KOPT-K1 (cell line): ENCODE measurements around the gene KIAA1328.

Experiments
- H3K27ac ChIP-seq: fragments of 200-600 bp; sonication (generic); 2 replicates; pipeline ENCODE4 v1.5.1; 2016; ENCODE audit warnings: antibody characterized with exemption, mild to moderate bottlenecking, low read depth, low read length; ENCODE audit not compliant: poor library complexity, severe bottlenecking
- H3K36me3 ChIP-seq: fragments of 200-600 bp; sonication (generic); 2 replicates; pipeline ENCODE4 v1.5.1; 2017; ENCODE audit warnings: antibody characterized with exemption, mild to moderate bottlenecking, low read length, moderate library complexity; ENCODE audit not compliant: insufficient read depth
- H3K9me3 ChIP-seq: fragments of 200-600 bp; sonication (generic); 2 replicates; pipeline ENCODE4 v1.5.1; 2017; ENCODE audit warnings: antibody characterized with exemption, low read length, mild to moderate bottlenecking; ENCODE audit not compliant: insufficient read depth, poor library complexity, severe bottlenecking

The KIAA1328 gene

GRCh38 chr18:37184209-37184868 lies 355.4 kb downstream of the KIAA1328 start:
- no peak overlapping the region for H3K27ac ChIP-seq
- H3K9me3 ChIP-seq = no peaks in the 10 kb centered on the region
- H3K36me3 ChIP-seq = no peaks in the 10 kb centered on the region

GRCh38 chr18:37188016-37188791 lies 359.3 kb downstream of the KIAA1328 start:
- Histone ChIP-seq H3K9me3 (no peaks in the 10 kb centered on the region), H3K27ac (no peak overlapping the region), H3K36me3 (no peaks in the 10 kb centered on the region)

GRCh38 chr18:37199741-37200140 lies 370.8 kb downstream of the KIAA1328 start:
- Histone ChIP-seq H3K9me3 (peaks cover 11% of the 10 kb centered on the region), H3K27ac (no peak overlapping the region), H3K36me3 (no peaks in the 10 kb centered on the region)

- Histone ChIP-seq H3K9me3 (peaks cover 11% of the 10 kb centered on the region), H3K36me3 (no peaks in the 10 kb centered on the region), H3K27ac (no peak overlapping the region)
These were observed 378.4 kb downstream of the KIAA1328 start for GRCh38 chr18:37207343-37207742.

GRCh38 chr18:37210781-37211180 lies 381.9 kb downstream of the KIAA1328 start:
- no peak overlapping the region for H3K27ac ChIP-seq
- H3K36me3 ChIP-seq = no peaks in the 10 kb centered on the region
- no peaks in the 10 kb centered on the region for H3K9me3 ChIP-seq

- Histone ChIP-seq H3K27ac (no peak overlapping the region), H3K9me3 (no peaks in the 10 kb centered on the region), H3K36me3 (no peaks in the 10 kb centered on the region)
These were observed 389.2 kb downstream of the KIAA1328 start for GRCh38 chr18:37218022-37218590.

- H3K36me3 ChIP-seq = no peaks in the 10 kb centered on the region
- H3K9me3 ChIP-seq = no peaks in the 10 kb centered on the region
- H3K27ac ChIP-seq = no peak overlapping the region
These were observed 390.3 kb downstream of the KIAA1328 start for GRCh38 chr18:37219257-37219656.

- no peaks in the 10 kb centered on the region for H3K9me3 ChIP-seq
- H3K27ac ChIP-seq = no peak overlapping the region
- no peaks in the 10 kb centered on the region for H3K36me3 ChIP-seq
These were observed 393.5 kb downstream of the KIAA1328 start for GRCh38 chr18:37222354-37222998.

- Histone ChIP-seq H3K27ac (no peak overlapping the region), H3K9me3 (no peaks in the 10 kb centered on the region), H3K36me3 (no peaks in the 10 kb centered on the region)
These were observed 394.1 kb downstream of the KIAA1328 start for GRCh38 chr18:37222999-37223378.

GRCh38 chr18:37225279-37225678 lies 396.4 kb downstream of the KIAA1328 start:
- Histone ChIP-seq H3K9me3 (no peaks in the 10 kb centered on the region), H3K27ac (no peak overlapping the region), H3K36me3 (no peaks in the 10 kb centered on the region)

- no peaks in the 10 kb centered on the region for H3K9me3 ChIP-seq
- no peaks in the 10 kb centered on the region for H3K36me3 ChIP-seq
- H3K27ac ChIP-seq = no peak overlapping the region
These were observed 401.8 kb downstream of the KIAA1328 start for GRCh38 chr18:37230768-37231167.

- no peaks in the 10 kb centered on the region for H3K9me3 ChIP-seq
- no peaks in the 10 kb centered on the region for H3K36me3 ChIP-seq
- no peak overlapping the region for H3K27ac ChIP-seq
These were observed 402.3 kb downstream of the KIAA1328 start for GRCh38 chr18:37231251-37231650.

- no peaks in the 10 kb centered on the region for H3K9me3 ChIP-seq
- H3K27ac ChIP-seq = no peak overlapping the region
- H3K36me3 ChIP-seq = no peaks in the 10 kb centered on the region
These were observed 406.7 kb downstream of the KIAA1328 start for GRCh38 chr18:37235583-37235982.

GRCh38 chr18:37238282-37239108 lies 409.6 kb downstream of the KIAA1328 start:
- H3K36me3 ChIP-seq = no peaks in the 10 kb centered on the region
- H3K9me3 ChIP-seq = no peaks in the 10 kb centered on the region
- H3K27ac ChIP-seq = no peak overlapping the region
